ENCODE measurements around the gene RAET1L.

DNA sequence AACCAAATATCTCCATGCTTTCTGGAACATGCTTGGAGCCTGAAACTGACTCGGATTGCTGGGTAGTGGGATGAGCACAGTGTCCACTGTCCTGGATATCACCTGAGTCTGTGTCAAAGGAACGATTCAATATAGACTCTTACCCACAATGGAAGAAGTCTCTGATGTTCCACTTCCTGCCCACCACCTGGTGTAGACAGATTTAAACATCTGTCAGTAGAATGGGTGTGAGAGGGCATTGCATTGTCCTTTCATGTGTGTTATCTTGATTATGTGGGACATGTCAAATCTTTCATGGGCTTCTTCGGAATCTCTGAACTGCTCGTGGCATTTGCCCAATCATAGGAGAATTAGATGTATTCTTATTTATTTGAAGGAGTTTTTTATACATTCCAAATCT lies 22.8 kb upstream of the RAET1L start:
- no peak for TF ChIP-seq POLR2A (IDR thresholded peaks at IDR 0.05)
- TF ChIP-seq, protein P1, sequence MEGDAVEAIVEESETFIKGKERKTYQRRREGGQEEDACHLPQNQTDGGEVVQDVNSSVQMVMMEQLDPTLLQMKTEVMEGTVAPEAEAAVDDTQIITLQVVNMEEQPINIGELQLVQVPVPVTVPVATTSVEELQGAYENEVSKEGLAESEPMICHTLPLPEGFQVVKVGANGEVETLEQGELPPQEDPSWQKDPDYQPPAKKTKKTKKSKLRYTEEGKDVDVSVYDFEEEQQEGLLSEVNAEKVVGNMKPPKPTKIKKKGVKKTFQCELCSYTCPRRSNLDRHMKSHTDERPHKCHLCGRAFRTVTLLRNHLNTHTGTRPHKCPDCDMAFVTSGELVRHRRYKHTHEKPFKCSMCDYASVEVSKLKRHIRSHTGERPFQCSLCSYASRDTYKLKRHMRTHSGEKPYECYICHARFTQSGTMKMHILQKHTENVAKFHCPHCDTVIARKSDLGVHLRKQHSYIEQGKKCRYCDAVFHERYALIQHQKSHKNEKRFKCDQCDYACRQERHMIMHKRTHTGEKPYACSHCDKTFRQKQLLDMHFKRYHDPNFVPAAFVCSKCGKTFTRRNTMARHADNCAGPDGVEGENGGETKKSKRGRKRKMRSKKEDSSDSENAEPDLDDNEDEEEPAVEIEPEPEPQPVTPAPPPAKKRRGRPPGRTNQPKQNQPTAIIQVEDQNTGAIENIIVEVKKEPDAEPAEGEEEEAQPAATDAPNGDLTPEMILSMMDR (IDR thresholded peaks at IDR 0.05) = no peak

Measured in adrenal gland (tissue), 5 donors.